Measurements from ENCODE around the gene GFI1B. TPM values are rescaled to one million over a fixed set of nuclear protein-coding genes. Genes with fewer than 3 reads are reported as not detected.

GFI1B gene
- total and polyA plus RNA-seq, 10 donors: 0.14 to 4.0 (median 2.1) TPM

DNA sequence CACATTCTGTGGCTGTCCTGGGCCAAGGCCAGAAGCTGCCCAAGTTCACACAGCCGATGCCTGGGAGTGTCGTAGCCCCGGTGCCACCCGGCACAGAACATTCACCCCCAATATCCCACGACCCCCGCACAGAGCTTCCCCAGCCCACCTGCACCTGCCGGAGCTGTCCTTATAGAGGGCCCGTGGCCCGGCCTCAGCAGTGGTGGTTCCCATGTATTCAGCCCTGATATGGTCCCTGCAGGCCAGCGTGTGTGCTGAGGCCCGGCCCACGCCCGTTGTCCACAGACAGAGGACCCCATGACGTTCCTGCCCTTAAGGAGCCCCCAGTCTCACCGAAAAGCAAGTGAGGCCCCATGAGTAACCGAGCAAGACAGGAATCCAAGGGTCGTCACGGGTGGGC lies 5.3 kb upstream of the GFI1B start:
- intact Hi-C loops (cut with DNase I; ENCODE audit: low total_unique reads): loop anchor here (10.0 kb wide), 1 partner anchor 52 kb away; no protein-coding TSS in a partner anchor
- 76 to 92% (median 84%) methylated on average over 12 to 18 of the region's 18 CpGs for WGBS, 5 donors
- Histone ChIP-seq H3K27me3 (replicated peaks in 1 of 7) (peaks cover 0 to 57% (median 0%) of the 10 kb centered on the region in 7 donors), H3K4me1 (peaks cover 0 to 19% (median 13%) of the 10 kb centered on the region in 6 donors), H3K4me3 (no peak overlapping the region), H3K36me3 (no peaks in the 10 kb centered on the region), H3K27ac (no peak overlapping the region), H3K9me3 (no peaks in the 10 kb centered on the region)
- TF ChIP-seq POLR2A (IDR thresholded peaks at IDR 0.05) (no peak), POLR2AphosphoS5 (IDR thresholded peaks at IDR 0.05) (no peak), CTCF (IDR thresholded peaks at IDR 0.05 in 8 of 11, conservative IDR thresholded peaks at IDR 0.05 in 3 of 11) (no peak)
- DNase-seq: no peak

GRCh38 chr9:132973713-132974112 lies 4.8 kb upstream of the GFI1B start:
- no peak overlapping the region for H3K27ac ChIP-seq
- peaks cover 0 to 62% (median 3%) of the 10 kb centered on the region in 7 donors for H3K27me3 ChIP-seq (replicated peaks in 1 of 7)
- DNase-seq: no peak
- peaks cover 0 to 25% (median 19%) of the 10 kb centered on the region in 6 donors for H3K4me1 ChIP-seq
- no peak for TF ChIP-seq CTCF (IDR thresholded peaks at IDR 0.05 in 8 of 11, conservative IDR thresholded peaks at IDR 0.05 in 3 of 11)
- TF ChIP-seq POLR2A (IDR thresholded peaks at IDR 0.05): no peak
- no peak for TF ChIP-seq POLR2AphosphoS5 (IDR thresholded peaks at IDR 0.05)
- H3K9me3 ChIP-seq: no peaks in the 10 kb centered on the region
- H3K36me3 ChIP-seq: no peaks in the 10 kb centered on the region
- no peak overlapping the region for H3K4me3 ChIP-seq
- WGBS, 5 donors: 68 to 96% (median 82%) methylated on average over 5 of the region's 5 CpGs
- intact Hi-C loops (cut with DNase I; ENCODE audit: low total_unique reads): loop anchor here (10.0 kb wide), 1 partner anchor 51 kb away; no protein-coding TSS in a partner anchor

GRCh38 chr9:132975961-132976360 lies 2.5 kb upstream of the GFI1B start:
- Histone ChIP-seq H3K36me3 (no peaks in the 10 kb centered on the region), H3K4me3 (no peak overlapping the region), H3K9me3 (no peaks in the 10 kb centered on the region), H3K4me1 (peaks cover 0 to 30% (median 22%) of the 10 kb centered on the region in 6 donors), H3K27ac (no peak overlapping the region), H3K27me3 (replicated peaks in 1 of 7) (peaks cover 0 to 71% (median 21%) of the 10 kb centered on the region in 7 donors)
- intact Hi-C loops (cut with DNase I; ENCODE audit: low total_unique reads): loop anchor here (10.0 kb wide), 1 partner anchor 49 kb away; no protein-coding TSS in a partner anchor
- WGBS, 5 donors: 59 to 82% (median 63%) methylated on average over 6 of the region's 6 CpGs
- no peak for TF ChIP-seq POLR2AphosphoS5 (IDR thresholded peaks at IDR 0.05)
- no peak for TF ChIP-seq POLR2A (IDR thresholded peaks at IDR 0.05)
- no peak for TF ChIP-seq CTCF (IDR thresholded peaks at IDR 0.05 in 8 of 11, conservative IDR thresholded peaks at IDR 0.05 in 3 of 11)
- DNase-seq: no peak

DNA sequence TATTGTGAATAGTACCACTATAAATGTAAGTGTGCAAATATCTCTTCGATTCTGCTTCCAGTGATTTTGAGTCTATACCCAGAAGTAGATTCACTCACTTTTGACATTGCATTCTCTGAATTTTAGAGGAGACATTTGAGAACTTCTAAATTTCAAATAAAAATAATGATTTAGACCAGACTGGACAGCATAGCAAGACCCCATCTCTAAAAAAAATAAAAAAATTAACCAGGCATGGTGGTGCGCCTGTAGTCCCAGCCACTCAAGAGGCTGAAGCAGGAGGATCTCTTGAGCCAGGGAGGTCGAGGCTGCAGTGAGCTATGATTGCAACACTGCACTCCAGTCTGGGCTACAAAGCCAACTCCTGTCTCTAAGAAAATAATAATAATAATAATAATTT lies 1.9 kb upstream of the GFI1B start:
- Histone ChIP-seq H3K4me1 (peaks cover 0 to 30% (median 22%) of the 10 kb centered on the region in 6 donors), H3K36me3 (no peaks in the 10 kb centered on the region), H3K27ac (no peak overlapping the region), H3K27me3 (replicated peaks in 1 of 7) (peaks cover 0 to 77% (median 21%) of the 10 kb centered on the region in 7 donors), H3K4me3 (no peak overlapping the region), H3K9me3 (no peaks in the 10 kb centered on the region)
- intact Hi-C loops (cut with DNase I; ENCODE audit: low total_unique reads): loop anchor here (10.0 kb wide), 1 partner anchor 48 kb away; no protein-coding TSS in a partner anchor
- 82 to 92% (median 90%) methylated on average over 3 of the region's 3 CpGs for WGBS, 5 donors
- no peak for DNase-seq
- TF ChIP-seq POLR2A (IDR thresholded peaks at IDR 0.05): no peak
- TF ChIP-seq CTCF (IDR thresholded peaks at IDR 0.05 in 8 of 11, conservative IDR thresholded peaks at IDR 0.05 in 3 of 11): no peak
- TF ChIP-seq POLR2AphosphoS5 (IDR thresholded peaks at IDR 0.05): no peak
